ENCODE data around the gene MARK4. TPM values are rescaled to one million over a fixed set of nuclear protein-coding genes. Genes with fewer than 3 reads are reported as not detected.

Gene MARK4
- total and polyA plus RNA-seq, 10 donors, result 6.5 to 45.8 (median 26.3) TPM

DNA sequence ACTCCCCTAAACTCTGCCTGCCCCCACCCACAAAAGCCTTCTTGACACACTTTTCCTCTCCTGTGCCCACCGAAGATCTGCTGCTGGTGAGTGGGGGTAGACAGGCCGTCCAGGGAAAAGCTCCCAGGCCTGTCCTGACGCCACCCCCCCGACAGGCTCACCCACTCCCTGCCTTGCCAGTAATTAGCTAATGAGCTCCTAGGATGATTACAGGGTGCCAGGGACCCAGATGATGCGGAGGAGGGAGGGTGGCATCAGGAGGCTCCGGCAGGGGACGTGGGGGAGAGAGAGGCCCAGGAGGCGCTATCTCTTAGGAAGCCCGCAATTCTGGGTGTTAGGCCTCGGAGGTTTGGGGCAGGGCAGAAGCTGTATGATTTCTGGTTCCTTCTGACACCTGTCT is 27.0 kb downstream of the MARK4 start:
- WGBS, 5 donors, result 92 to 98% (median 96%) methylated on average over 10 of the region's 10 CpGs
- TF ChIP-seq, protein P1, sequence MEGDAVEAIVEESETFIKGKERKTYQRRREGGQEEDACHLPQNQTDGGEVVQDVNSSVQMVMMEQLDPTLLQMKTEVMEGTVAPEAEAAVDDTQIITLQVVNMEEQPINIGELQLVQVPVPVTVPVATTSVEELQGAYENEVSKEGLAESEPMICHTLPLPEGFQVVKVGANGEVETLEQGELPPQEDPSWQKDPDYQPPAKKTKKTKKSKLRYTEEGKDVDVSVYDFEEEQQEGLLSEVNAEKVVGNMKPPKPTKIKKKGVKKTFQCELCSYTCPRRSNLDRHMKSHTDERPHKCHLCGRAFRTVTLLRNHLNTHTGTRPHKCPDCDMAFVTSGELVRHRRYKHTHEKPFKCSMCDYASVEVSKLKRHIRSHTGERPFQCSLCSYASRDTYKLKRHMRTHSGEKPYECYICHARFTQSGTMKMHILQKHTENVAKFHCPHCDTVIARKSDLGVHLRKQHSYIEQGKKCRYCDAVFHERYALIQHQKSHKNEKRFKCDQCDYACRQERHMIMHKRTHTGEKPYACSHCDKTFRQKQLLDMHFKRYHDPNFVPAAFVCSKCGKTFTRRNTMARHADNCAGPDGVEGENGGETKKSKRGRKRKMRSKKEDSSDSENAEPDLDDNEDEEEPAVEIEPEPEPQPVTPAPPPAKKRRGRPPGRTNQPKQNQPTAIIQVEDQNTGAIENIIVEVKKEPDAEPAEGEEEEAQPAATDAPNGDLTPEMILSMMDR (IDR thresholded peaks at IDR 0.05 in 8 of 11, conservative IDR thresholded peaks at IDR 0.05 in 3 of 11), result no peak
- TF ChIP-seq POLR2A (IDR thresholded peaks at IDR 0.05), result no peak
- no peak for TF ChIP-seq POLR2AphosphoS5 (IDR thresholded peaks at IDR 0.05)

DNA sequence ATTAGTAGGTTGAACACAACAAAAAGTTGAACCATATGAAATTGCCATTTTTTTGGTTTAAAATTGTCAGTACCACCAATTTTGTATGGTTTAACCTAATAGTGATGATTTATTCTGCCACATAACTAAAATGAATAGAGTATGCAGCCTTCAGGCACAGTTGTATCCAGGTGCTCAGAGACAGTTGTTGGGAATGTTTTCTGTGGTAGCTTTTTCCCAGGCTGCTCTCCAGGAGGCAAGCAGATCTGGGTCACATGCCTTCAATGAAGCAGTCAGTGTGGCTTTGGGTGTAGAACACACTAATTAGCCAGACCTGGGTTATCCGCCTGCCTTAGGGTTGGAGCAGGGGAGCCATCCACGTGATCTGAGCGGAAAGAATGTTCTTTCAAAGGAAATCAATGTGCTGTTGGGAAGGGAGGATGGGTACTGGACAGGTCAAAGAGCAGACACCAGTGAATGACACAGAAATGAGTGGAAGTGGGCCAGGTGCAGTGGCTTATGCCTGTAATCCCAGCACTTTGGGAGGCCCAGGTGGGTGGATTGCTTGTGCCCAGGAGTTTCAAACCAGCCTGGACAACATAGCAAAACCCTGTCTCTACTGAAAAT is 28.6 kb downstream of the MARK4 start:
- DNase-seq, result no peak
- Histone ChIP-seq H3K27ac (no peak overlapping the region), H3K36me3 (peaks cover 6 to 99% (median 51%) of the 10 kb centered on the region in 6 donors), H3K9me3 (no peaks in the 10 kb centered on the region), H3K27me3 (replicated peaks in 1 of 7) (no peaks in the 10 kb centered on the region), H3K4me1 (peaks cover 0 to 4% (median 0%) of the 10 kb centered on the region in 6 donors), H3K4me3 (no peak overlapping the region)
- TF ChIP-seq, protein P1 (IDR thresholded peaks at IDR 0.05 in 8 of 11, conservative IDR thresholded peaks at IDR 0.05 in 3 of 11), result no peak
- TF ChIP-seq POLR2AphosphoS5 (IDR thresholded peaks at IDR 0.05) (no peak), POLR2A (IDR thresholded peaks at IDR 0.05) (no peak)
- WGBS, 5 donors, result 92 to 98% (median 96%) methylated on average over 3 of the region's 3 CpGs
- intact Hi-C loops (cut with DNase I; ENCODE audit: low total_unique reads), result no loop called here

More for the DNA sequence above, 27.0 kb downstream of the MARK4 start:
- no peak for DNase-seq
- Histone ChIP-seq H3K27ac (no peak overlapping the region), H3K4me1 (peaks cover 0 to 5% (median 0%) of the 10 kb centered on the region in 6 donors), H3K4me3 (no peak overlapping the region), H3K9me3 (no peaks in the 10 kb centered on the region), H3K36me3 (peaks cover 6 to 99% (median 57%) of the 10 kb centered on the region in 6 donors), H3K27me3 (replicated peaks in 1 of 7) (no peaks in the 10 kb centered on the region)
- intact Hi-C loops (cut with DNase I; ENCODE audit: low total_unique reads), result no loop called here

DNA sequence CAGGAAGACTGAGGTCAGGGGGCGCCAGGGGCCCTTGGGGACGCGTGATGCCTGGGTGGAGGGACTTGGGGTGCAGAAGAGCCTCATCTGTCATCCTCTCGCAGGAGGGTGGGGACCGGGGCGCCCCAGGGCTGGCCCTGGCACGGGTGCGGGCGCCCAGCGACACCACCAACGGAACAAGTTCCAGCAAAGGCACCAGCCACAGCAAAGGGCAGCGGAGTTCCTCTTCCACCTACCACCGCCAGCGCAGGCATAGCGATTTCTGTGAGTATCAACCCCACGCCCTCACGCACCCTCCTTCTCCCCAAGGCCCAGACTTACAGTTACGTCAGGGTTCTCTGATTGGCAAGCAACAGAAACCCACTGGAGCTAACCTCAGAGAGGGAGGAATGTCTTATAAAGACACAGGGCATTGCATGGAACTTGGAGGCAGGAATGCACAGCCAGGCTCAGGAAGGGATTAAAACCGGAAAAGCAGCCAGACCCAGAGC is 29.4 kb downstream of the MARK4 start:
- intact Hi-C loops (cut with DNase I; ENCODE audit: low total_unique reads), result no loop called here
- peaks cover 0 to 4% (median 0%) of the 10 kb centered on the region in 6 donors for H3K4me1 ChIP-seq
- H3K27ac ChIP-seq, result no peak overlapping the region
- no peaks in the 10 kb centered on the region for H3K9me3 ChIP-seq
- peaks cover 6 to 99% (median 51%) of the 10 kb centered on the region in 6 donors for H3K36me3 ChIP-seq
- 66 to 89% (median 78%) methylated on average over 18 to 19 of the region's 19 CpGs for WGBS, 5 donors
- no peaks in the 10 kb centered on the region for H3K27me3 ChIP-seq (replicated peaks in 1 of 7)
- H3K4me3 ChIP-seq, result no peak overlapping the region
- TF ChIP-seq POLR2AphosphoS5 (IDR thresholded peaks at IDR 0.05), result peak in 2 of 3 donors; percentile 20 to 38
- TF ChIP-seq, protein P1 (IDR thresholded peaks at IDR 0.05 in 8 of 11, conservative IDR thresholded peaks at IDR 0.05 in 3 of 11), result no peak
- DNase-seq, result no peak

DNA sequence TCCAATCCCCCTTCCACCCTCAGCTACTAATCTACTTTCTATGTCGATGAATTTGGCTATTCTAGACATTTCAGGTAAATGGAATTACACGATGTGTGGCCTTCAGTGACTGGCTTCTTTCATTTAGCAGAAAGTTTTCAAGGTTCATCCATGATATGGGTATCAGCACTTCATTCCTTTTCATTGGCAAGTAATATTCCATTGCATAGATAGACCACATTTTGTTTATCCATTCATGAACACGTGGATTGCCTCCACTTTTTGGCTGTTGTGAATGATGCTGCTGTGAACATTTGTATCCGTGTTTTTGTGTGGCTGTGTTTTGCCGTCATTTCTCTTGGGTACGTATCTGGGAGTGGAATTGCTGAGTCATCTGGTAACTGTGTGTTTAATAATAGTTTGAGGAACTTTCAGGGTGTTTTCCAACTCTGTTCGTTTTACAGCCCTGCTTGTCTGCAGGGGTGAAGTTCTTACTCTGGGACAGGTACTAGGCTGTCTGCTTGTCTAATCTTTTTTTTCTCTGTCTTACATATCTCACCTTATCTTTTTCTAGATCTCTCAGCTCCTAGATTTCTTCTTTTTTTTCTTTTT is 32.5 kb downstream of the MARK4 start:
- TF ChIP-seq, protein P1 (IDR thresholded peaks at IDR 0.05 in 8 of 11, conservative IDR thresholded peaks at IDR 0.05 in 3 of 11), result no peak
- TF ChIP-seq POLR2A (IDR thresholded peaks at IDR 0.05), result no peak
- TF ChIP-seq POLR2AphosphoS5 (IDR thresholded peaks at IDR 0.05), result no peak
- intact Hi-C loops (cut with DNase I; ENCODE audit: low total_unique reads), result no loop called here
- WGBS, 5 donors, result 51 to 67% (median 62%) methylated on average over 7 of the region's 7 CpGs
- DNase-seq, result no peak
- peaks cover 6 to 100% (median 50%) of the 10 kb centered on the region in 6 donors for H3K36me3 ChIP-seq
- peak overlapping the region in 4 of 8 donors; percentile 22 to 85 (median 60) for H3K27ac ChIP-seq
- no peak overlapping the region for H3K4me3 ChIP-seq
- H3K4me1 ChIP-seq, result peaks cover 0 to 4% (median 0%) of the 10 kb centered on the region in 6 donors
- no peaks in the 10 kb centered on the region for H3K9me3 ChIP-seq
- H3K27me3 ChIP-seq (replicated peaks in 1 of 7), result no peaks in the 10 kb centered on the region

All from spleen (tissue), 11 donors.